Spinal cord (tissue), 10 donors: ENCODE measurements around the gene ART5. TPM values are rescaled to one million over a fixed set of nuclear protein-coding genes. Genes with fewer than 3 reads are reported as not detected.

Source experiments
- DNase-seq, 6 donors: peaks; one replicate each; pipeline versions ENCODE4 v3.0.0 to v3.0.0-alpha.2; 2013 to 2015; ENCODE audit warnings: low spot score in 6 of 6, low read depth in 4 of 6
- H3K27ac ChIP-seq: one replicate; pipeline ENCODE4 v1.5.1; 2013; ENCODE audit warnings: low read depth, low read length, control low read depth
- H3K27me3 ChIP-seq: one replicate; pipeline ENCODE4 v1.6.1; 2013; ENCODE audit warnings: low read length; ENCODE audit not compliant: control insufficient read depth, insufficient read depth
- H3K36me3 ChIP-seq: one replicate; pipeline ENCODE4 v1.6.1; 2013; ENCODE audit warnings: low read length; ENCODE audit not compliant: control insufficient read depth, insufficient read depth
- H3K4me1 ChIP-seq: one replicate; pipeline ENCODE4 v1.6.1; 2013; ENCODE audit warnings: low read length; ENCODE audit not compliant: control insufficient read depth, insufficient read depth
- H3K4me3 ChIP-seq: one replicate; pipeline ENCODE4 v1.5.1; 2013; ENCODE audit warnings: low read depth, low read length, control low read depth
- H3K9me3 ChIP-seq: one replicate; pipeline ENCODE4 v1.6.1; 2013; ENCODE audit warnings: low read length; ENCODE audit not compliant: control insufficient read depth, insufficient read depth
- WGBS: methylation state at CpG from one replicate; pipeline ENCODE4 v1.1.5; 2013; ENCODE audit warnings: missing lambda C conversion rate; ENCODE audit not compliant: insufficient coverage; 5-methylcytosine and 5-hydroxymethylcytosine counted together
- polyA plus RNA-seq, 2 donors: library from polyadenylated mRNA; unstranded; fragments of 120-200 nt; gene quantifications; one replicate each; pipeline ENCODE4 v1.2.1, GENCODE V29; 2013; ENCODE audit not compliant: insufficient read length in 2 of 2
- total RNA-seq, 2 donors: library from RNA; depleted of rRNA in 1 of 2; stranded (reverse); fragments of 120-200 nt in 1 of 2; fragments of >200 nt in 1 of 2; gene quantifications; one replicate each; pipeline versions ENCODE4 v1.2.3 to v1.2.4, GENCODE V29; 2013 to 2014
- donor health status: healthy.

The ART5 gene
- total and polyA plus RNA-seq, 4 donors = 0.36 to 2.1 (median 0.51) TPM

GRCh38 chr11:3642071-3642951 is 519 bp upstream of the ART5 start:
- peaks cover 20% of the 10 kb centered on the region for H3K4me1 ChIP-seq

DNA sequence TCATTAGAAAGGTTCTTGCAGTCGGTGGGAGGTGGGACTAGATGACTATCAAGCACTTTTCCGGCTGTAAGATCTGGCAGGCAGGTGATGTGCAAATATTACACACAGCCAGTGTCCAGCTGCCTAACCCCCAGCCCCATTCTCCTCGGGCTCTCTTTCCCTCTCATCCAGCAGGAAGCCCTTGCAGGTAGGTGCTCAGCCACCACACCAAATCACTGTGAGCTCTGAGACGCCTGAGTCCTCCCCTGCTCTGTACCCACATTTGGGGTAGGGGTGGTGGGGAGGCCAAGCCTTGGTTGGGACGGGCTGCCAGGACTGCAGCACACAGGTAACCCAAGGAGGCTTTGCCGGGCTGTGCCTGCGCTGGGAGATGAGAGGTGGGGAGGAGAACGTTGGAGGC is 601 bp downstream of the ART5 start:
- Histone ChIP-seq H3K27ac (no peak overlapping the region), H3K4me3 (no peak overlapping the region), H3K36me3 (no peaks in the 10 kb centered on the region), H3K9me3 (no peaks in the 10 kb centered on the region), H3K27me3 (peaks cover 4% of the 10 kb centered on the region), H3K4me1 (peaks cover 20% of the 10 kb centered on the region)
- DNase-seq = no peak
- WGBS = 54% methylated on average over 7 of the region's 8 CpGs

More at GRCh38 chr11:3642071-3642951, 519 bp upstream of the ART5 start:
- WGBS = 0% methylated on average over 50 of the region's 55 CpGs
- H3K4me3 ChIP-seq = peak overlapping the region; percentile 54
- H3K27me3 ChIP-seq = peaks cover 4% of the 10 kb centered on the region
- H3K27ac ChIP-seq = no peak overlapping the region
- H3K36me3 ChIP-seq = no peaks in the 10 kb centered on the region
- H3K9me3 ChIP-seq = no peaks in the 10 kb centered on the region
- DNase-seq = peak; percentile 43 to 95 (median 62)

DNA sequence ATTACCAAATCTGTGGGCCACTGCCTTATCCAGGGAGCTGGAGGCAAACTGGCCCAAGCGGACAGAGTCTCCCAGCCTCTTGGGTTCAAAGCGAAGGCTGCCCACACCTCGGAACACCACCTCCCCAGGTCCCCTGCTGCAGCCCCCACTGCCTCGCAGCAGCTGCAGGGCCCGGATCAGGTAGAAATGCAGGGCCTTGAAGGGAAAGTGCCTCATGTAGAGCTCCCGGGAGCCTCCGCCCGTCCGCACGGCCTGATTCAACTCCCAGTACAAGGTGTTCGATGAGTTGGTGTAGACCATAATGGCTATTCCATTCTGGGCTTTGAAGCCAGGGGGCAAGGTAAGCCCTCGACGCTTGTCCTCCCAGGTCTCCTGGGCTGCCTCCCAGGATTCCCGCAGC is 2.0 kb downstream of the ART5 start:
- Histone ChIP-seq H3K27me3 (peaks cover 4% of the 10 kb centered on the region), H3K36me3 (no peaks in the 10 kb centered on the region), H3K4me1 (peaks cover 20% of the 10 kb centered on the region), H3K4me3 (no peak overlapping the region), H3K9me3 (no peaks in the 10 kb centered on the region), H3K27ac (no peak overlapping the region)
- no peak for DNase-seq
- over 99% methylated on average over 14 of the region's 14 CpGs for whole genome bisulfite sequencing

DNA sequence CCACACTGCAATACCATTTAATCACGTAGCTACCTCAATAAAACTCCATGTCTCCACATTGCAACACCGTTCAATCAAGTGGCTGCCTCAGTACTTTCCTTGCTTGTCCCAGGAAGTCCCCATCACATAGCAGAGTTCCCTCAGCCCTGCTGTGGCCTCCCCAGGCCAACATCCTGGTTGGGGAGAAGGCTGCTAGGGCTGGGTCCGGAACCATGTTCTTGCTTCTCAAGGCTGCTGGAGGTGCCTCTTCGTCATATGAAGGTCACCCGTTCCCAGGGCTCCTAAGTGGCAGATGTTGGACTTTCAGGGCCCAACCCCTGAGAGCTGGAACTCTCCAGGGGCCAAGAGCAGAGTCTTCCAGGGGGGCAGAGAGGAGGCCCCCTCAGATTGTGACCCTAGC is 3.3 kb downstream of the ART5 start:
- DNase-seq = no peak
- 97% methylated on average over 4 of the region's 5 CpGs for WGBS
- H3K4me3 ChIP-seq = no peak overlapping the region
- no peaks in the 10 kb centered on the region for H3K36me3 ChIP-seq
- peaks cover 20% of the 10 kb centered on the region for H3K4me1 ChIP-seq
- H3K27me3 ChIP-seq = peaks cover 4% of the 10 kb centered on the region
- H3K9me3 ChIP-seq = no peaks in the 10 kb centered on the region
- no peak overlapping the region for H3K27ac ChIP-seq

- Histone ChIP-seq H3K4me3 (no peak overlapping the region), H3K9me3 (no peaks in the 10 kb centered on the region), H3K4me1 (peaks cover 10% of the 10 kb centered on the region), H3K27me3 (no peaks in the 10 kb centered on the region), H3K27ac (no peak overlapping the region), H3K36me3 (no peaks in the 10 kb centered on the region)
- no peak for DNase-seq
- WGBS = 79% methylated on average over 13 of the region's 13 CpGs
Observed at GRCh38 chr11:3637201-3637600, 4.6 kb downstream of the ART5 start.

DNA sequence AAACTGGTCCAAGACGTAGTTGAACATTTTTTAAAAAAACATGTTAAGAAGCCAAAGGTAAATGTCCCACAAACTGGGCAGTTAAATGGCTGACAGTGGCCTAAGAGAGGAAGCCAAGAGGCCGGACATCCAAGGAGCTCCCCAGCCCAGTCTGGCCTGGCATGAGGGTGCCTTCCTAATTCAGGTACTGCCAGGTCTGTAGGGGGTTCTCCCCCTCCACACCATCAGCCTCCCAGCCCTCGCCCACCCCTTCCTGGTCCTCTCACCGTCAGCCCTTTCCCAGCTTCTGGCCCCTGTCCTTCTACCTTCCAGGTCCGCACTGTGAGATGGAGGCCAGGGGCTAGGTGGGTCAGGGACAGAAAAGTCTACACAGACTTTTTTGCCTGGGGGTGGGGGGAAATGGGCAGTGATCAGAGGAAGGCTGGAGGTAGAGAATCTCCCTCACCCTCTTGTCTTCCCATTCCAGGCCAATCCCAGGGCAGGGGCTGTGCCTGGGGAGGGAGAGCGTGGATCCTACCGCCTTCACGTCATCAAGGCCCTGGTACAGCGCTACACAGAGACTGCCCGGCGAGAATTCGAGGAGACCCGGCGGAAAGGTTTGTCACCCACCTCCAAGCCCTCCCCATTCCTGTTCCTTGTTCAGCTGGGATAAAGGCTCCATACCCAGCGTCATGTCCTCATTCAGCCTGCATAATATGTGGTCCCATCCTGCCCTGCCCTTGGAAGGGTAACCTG is 6.0 kb downstream of the ART5 start:
- Histone ChIP-seq H3K4me1 (no peaks in the 10 kb centered on the region), H3K27me3 (no peaks in the 10 kb centered on the region), H3K4me3 (no peak overlapping the region), H3K9me3 (no peaks in the 10 kb centered on the region), H3K36me3 (no peaks in the 10 kb centered on the region), H3K27ac (no peak overlapping the region)
- WGBS = 92% methylated on average over 12 of the region's 15 CpGs
- DNase-seq = no peak

GRCh38 chr11:3632070-3632660 is 9.6 kb downstream of the ART5 start:
- H3K36me3 ChIP-seq = no peaks in the 10 kb centered on the region
- H3K9me3 ChIP-seq = no peaks in the 10 kb centered on the region
- 88% methylated on average over 5 of the region's 5 CpGs for WGBS

DNA sequence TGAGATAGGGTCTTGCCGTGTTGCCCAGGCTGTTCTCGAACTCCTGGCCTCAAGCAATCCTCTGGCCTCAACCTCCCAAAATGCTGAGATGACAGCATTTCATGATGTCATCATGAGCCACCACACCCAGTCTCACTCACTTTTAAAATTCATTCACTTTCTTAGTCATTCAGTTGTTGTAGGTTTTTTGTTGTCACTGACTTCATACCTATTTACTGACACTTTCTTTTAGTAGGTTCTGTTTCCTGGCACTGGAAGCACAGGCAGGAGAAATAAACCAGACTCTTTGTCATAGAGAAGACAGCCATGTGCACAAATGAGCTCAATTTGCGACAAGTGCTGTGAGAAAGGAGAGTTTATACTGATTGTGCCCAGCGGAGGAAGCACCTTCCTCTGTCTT is 10.5 kb downstream of the ART5 start:
- Histone ChIP-seq H3K4me1 (no peaks in the 10 kb centered on the region), H3K27ac (no peak overlapping the region), H3K36me3 (no peaks in the 10 kb centered on the region), H3K27me3 (no peaks in the 10 kb centered on the region), H3K9me3 (no peaks in the 10 kb centered on the region), H3K4me3 (no peak overlapping the region)
- DNase-seq = no peak
- 82% methylated on average over 2 of the region's 4 CpGs for WGBS

More at GRCh38 chr11:3632070-3632660, 9.6 kb downstream of the ART5 start:
- Histone ChIP-seq H3K27me3 (no peaks in the 10 kb centered on the region), H3K27ac (no peak overlapping the region), H3K4me1 (no peaks in the 10 kb centered on the region), H3K4me3 (no peak overlapping the region)
- DNase-seq = no peak

GRCh38 chr11:3627291-3627690 is 14.5 kb downstream of the ART5 start:
- no CpG with 5 or more reads among the region's 1 CpG for WGBS

More at GRCh38 chr11:3627291-3627690, 14.5 kb downstream of the ART5 start:
- H3K27me3 ChIP-seq = no peaks in the 10 kb centered on the region
- H3K9me3 ChIP-seq = no peaks in the 10 kb centered on the region
- no peak overlapping the region for H3K27ac ChIP-seq
- no peaks in the 10 kb centered on the region for H3K4me1 ChIP-seq
- no peak for DNase-seq
- no peaks in the 10 kb centered on the region for H3K36me3 ChIP-seq
- no peak overlapping the region for H3K4me3 ChIP-seq
